Measurements from ENCODE around the gene PNPO. TPM values are rescaled to one million over a fixed set of nuclear protein-coding genes. Genes with fewer than 3 reads are reported as not detected.
A peak's percentile ranks its signal among the peaks of the same experiment; 100 is the strongest.

The PNPO gene
- total and polyA plus RNA-seq, 2 of the 13 experiments (the other 11 are each of a cell fraction or from before 2014, with no cell fraction given): 47.9 to 63.3 TPM

GRCh38 chr17:47970725-47971499 is 29.5 kb downstream of the PNPO start, which contains the start of gene CDK5RAP3 (continued):
- TF ChIP-seq, protein P1, sequence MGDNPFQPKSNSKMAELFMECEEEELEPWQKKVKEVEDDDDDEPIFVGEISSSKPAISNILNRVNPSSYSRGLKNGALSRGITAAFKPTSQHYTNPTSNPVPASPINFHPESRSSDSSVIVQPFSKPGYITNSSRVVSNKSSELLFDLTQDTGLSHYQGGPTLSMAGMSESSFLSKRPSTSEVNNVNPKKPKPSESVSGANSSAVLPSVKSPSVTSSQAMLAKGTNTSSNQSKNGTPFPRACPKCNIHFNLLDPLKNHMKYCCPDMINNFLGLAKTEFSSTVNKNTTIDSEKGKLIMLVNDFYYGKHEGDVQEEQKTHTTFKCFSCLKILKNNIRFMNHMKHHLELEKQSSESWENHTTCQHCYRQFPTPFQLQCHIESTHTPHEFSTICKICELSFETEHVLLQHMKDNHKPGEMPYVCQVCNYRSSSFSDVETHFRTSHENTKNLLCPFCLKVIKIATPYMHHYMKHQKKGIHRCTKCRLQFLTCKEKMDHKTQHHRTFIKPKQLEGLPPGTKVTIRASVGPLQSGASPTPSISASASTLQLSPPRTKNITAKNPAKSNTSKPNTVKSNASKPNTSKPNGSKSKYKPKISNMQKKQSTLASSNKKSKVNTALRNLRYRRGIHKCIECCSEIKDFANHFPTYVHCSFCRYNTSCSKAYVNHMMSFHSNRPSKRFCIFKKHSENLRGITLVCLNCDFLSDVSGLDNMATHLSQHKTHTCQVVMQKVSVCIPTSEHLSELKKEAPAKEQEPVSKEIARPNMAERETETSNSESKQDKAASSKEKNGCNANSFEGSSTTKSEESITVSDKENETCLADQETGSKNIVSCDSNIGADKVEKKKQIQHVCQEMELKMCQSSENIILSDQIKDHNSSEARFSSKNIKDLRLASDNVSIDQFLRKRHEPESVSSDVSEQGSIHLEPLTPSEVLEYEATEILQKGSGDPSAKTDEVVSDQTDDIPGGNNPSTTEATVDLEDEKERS (CRISPR knock-in tag; IDR thresholded peaks at IDR 0.05): peak; percentile 95; the same call in 1 of the 2 replicates
- TF ChIP-seq NR1H2 (CRISPR knock-in tag; IDR thresholded peaks at IDR 0.05; ENCODE audit: borderline replicate concordance, low read depth): peak; percentile 78; the same call in 1 of the 2 replicates
- no peak; the same call in 1 of the 2 replicates for TF ChIP-seq CBFB (CRISPR knock-in tag; IDR thresholded peaks at IDR 0.05)
- peak; percentile 72; the same call in 1 of the 2 replicates for TF ChIP-seq BRD4 (CRISPR knock-in tag; IDR thresholded peaks at IDR 0.05)
- peak; percentile 77; the same call in 1 of the 2 replicates for TF ChIP-seq STAT5B (CRISPR knock-in tag; IDR thresholded peaks at IDR 0.05)
- peak; percentile 35 for TF ChIP-seq ZNF136 (CRISPR knock-in tag; IDR thresholded peaks at IDR 0.05; ENCODE audit: low read depth)
- TF ChIP-seq ZNF451 (CRISPR knock-in tag; IDR thresholded peaks at IDR 0.05): peak; percentile 71
- peak; percentile 97 for TF ChIP-seq IKZF4 (CRISPR knock-in tag; IDR thresholded peaks at IDR 0.05; ENCODE audit: borderline replicate concordance, low read depth, not compliant biosample characterization)
- TF ChIP-seq ZNF660 (CRISPR knock-in tag; IDR thresholded peaks at IDR 0.05; ENCODE audit: borderline replicate concordance, low read depth): no peak
- TF ChIP-seq KLF16 (CRISPR knock-in tag; IDR thresholded peaks at IDR 0.05): peak; percentile 55 to 84; a peak in 3 of 4 replicates
- TF ChIP-seq ZBTB1 (CRISPR knock-in tag; IDR thresholded peaks at IDR 0.05; ENCODE audit: borderline replicate concordance): peak; percentile 81; the same call in 1 of the 2 replicates
- no peak for TF ChIP-seq ARNT (IDR thresholded peaks at IDR 0.05)
- TF ChIP-seq SRSF9 (IDR thresholded peaks at IDR 0.05; ENCODE audit: borderline replicate concordance, insufficient read depth, low read depth, low read length, poor library complexity, severe bottlenecking): no peak
- TF ChIP-seq, protein P2, sequence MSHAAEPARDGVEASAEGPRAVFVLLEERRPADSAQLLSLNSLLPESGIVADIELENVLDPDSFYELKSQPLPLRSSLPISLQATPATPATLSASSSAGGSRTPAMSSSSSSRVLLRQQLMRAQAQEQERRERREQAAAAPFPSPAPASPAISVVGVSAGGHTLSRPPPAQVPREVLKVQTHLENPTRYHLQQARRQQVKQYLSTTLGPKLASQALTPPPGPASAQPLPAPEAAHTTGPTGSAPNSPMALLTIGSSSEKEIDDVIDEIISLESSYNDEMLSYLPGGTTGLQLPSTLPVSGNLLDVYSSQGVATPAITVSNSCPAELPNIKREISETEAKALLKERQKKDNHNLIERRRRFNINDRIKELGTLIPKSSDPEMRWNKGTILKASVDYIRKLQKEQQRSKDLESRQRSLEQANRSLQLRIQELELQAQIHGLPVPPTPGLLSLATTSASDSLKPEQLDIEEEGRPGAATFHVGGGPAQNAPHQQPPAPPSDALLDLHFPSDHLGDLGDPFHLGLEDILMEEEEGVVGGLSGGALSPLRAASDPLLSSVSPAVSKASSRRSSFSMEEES (CRISPR knock-in tag; IDR thresholded peaks at IDR 0.05): peak; percentile 77; the same call in 1 of the 2 replicates
- no peak for TF ChIP-seq ZBTB43 (CRISPR knock-in tag; conservative IDR thresholded peaks at IDR 0.05)
